HAP-1 (cell line): ENCODE data around the gene BMP7.
"Not testable (repeated sequence)": the region's sequence is repeated elsewhere in the genome, so short reads cannot be mapped to it uniquely, and the experiment has no call there.

Source experiments
- DNase-seq, 2 experiments: peaks; one replicate each; pipeline ENCODE4 v3.0.0-alpha.2; 2016 to 2020; ENCODE audit warnings: low spot score in 2 of 2
- H3K27me3 ChIP-seq: fragments of 250-450 bp; sonication (Bioruptor Pico); 2 replicates; pipeline ENCODE4 v1.5.1; 2020; ENCODE audit warnings: low read depth, mild to moderate bottlenecking, moderate library complexity
- H3K36me3 ChIP-seq: fragments of 250-450 bp; sonication (Bioruptor Pico); replicated peaks from 2 replicates; pipeline ENCODE4 v1.5.1; 2020; ENCODE audit warnings: mild to moderate bottlenecking
- H3K4me1 ChIP-seq: fragments of 250-450 bp; sonication (Bioruptor Pico); 2 replicates; pipeline ENCODE4 v1.5.1; 2020; ENCODE audit warnings: mild to moderate bottlenecking
- H3K4me3 ChIP-seq: fragments of 250-450 bp; sonication (Bioruptor Pico); 2 replicates; pipeline ENCODE4 v1.5.1; 2020; ENCODE audit warnings: mild to moderate bottlenecking, moderate library complexity
- H3K9me3 ChIP-seq: fragments of 250-450 bp; sonication (Bioruptor Pico); 2 replicates; pipeline ENCODE4 v1.5.1; 2020; ENCODE audit warnings: mild to moderate bottlenecking, moderate library complexity
- in situ Hi-C: fragments of 300-500 bp; cut with MboI; formaldehyde crosslinking; loops from 3 replicates; pipeline ENCODE4 v1.14.3; 2020; ENCODE audit warnings: low sequenced_read_pairs, inconsistent platforms, mixed read lengths

BMP7 gene

GRCh38 chr20:57165427-57166004, 100.9 kb downstream of the BMP7 start:
- DNase-seq, result no peak
- Histone ChIP-seq H3K9me3 (no peaks in the 10 kb centered on the region), H3K4me3 (no peak overlapping the region), H3K4me1 (no peaks in the 10 kb centered on the region), H3K27me3 (no peaks in the 10 kb centered on the region), H3K36me3 (no peaks in the 10 kb centered on the region)
- in situ Hi-C loops, result no loop called here

- in situ Hi-C loops, result no loop called here
- H3K9me3 ChIP-seq, result no peaks in the 10 kb centered on the region
- no peaks in the 10 kb centered on the region for H3K36me3 ChIP-seq
- H3K4me3 ChIP-seq, result no peak overlapping the region
- DNase-seq, result no peak
- H3K27me3 ChIP-seq, result no peaks in the 10 kb centered on the region
- no peaks in the 10 kb centered on the region for H3K4me1 ChIP-seq
Measured at GRCh38 chr20:57164872-57165271, 101.6 kb downstream of the BMP7 start.

DNA sequence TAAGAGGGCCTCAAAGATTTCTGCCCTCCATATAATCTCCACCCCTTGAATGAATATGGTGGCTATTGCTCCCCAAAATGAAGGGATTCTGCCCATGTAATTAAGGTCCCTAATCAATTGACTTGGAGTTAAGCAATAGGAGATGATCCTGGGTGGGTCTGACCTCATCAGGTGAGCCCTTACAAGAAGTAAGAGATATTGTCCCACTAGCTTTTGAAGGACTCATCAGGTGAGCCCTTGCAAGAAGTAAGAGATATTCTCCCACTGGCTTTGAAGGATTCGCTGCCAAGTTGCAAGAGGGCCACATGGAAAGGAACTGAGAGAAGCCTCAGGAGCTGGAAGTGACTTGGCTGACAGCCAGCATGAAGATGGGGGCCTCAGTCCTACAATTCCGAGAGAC, 103.4 kb downstream of the BMP7 start:
- in situ Hi-C loops, result no loop called here

GRCh38 chr20:57162362-57162652, 104.1 kb downstream of the BMP7 start:
- no peak for DNase-seq
- Histone ChIP-seq H3K27me3 (no peaks in the 10 kb centered on the region), H3K9me3 (no peaks in the 10 kb centered on the region), H3K36me3 (no peaks in the 10 kb centered on the region), H3K4me3 (no peak overlapping the region), H3K4me1 (no peaks in the 10 kb centered on the region)
- in situ Hi-C loops, result no loop called here

More for the DNA sequence above, 103.4 kb downstream of the BMP7 start:
- no peaks in the 10 kb centered on the region for H3K27me3 ChIP-seq
- DNase-seq, result no peak
- H3K4me3 ChIP-seq, result no peak overlapping the region
- H3K36me3 ChIP-seq, result no peaks in the 10 kb centered on the region
- H3K4me1 ChIP-seq, result no peaks in the 10 kb centered on the region
- H3K9me3 ChIP-seq, result no peaks in the 10 kb centered on the region

DNA sequence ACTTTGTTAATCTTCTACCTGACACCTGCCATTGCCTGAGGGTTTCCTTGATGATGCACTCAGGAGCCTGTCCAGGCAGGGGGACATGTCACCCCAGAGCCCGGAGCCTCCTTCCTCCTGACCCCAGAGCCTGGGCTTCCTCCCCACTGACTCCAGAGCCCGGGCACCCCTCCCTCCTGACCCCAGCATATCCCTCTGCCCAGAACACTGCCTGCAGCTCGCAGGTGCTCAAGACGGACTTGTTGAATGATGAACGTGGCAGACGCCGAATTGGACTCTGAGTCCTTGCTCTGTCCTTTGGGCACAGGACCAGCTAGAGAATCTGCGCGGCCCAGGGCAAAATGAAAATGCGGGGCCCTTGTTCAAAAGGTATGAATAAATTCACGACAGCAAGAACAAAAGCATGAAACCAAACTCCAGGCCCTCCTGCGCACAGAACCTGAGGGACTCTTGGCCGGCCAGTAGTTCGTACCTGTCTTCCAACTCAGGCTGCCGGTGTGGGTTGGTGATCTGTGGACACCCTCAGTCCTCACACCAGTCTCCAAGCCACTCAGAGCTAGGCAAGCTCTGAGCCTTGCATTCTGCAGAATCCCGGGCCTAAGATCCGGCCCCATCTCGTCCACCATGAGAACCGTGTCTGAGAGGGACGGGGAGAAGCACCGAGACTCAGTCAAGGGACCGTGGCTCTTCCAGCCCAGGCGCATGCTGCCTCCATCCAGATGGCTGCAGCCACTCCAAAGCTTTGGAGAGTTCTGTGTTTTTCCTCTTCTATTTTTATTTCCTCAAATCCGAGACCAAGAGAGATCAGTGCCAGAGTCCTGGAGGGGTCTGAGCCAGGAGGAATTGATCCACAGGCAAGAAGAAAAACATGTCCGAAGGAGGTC, 104.7 kb downstream of the BMP7 start:
- no peak for DNase-seq
- Histone ChIP-seq H3K4me3 (no peak overlapping the region), H3K27me3 (no peaks in the 10 kb centered on the region), H3K9me3 (no peaks in the 10 kb centered on the region), H3K4me1 (no peaks in the 10 kb centered on the region), H3K36me3 (no peaks in the 10 kb centered on the region)
- in situ Hi-C loops, result no loop called here

GRCh38 chr20:57160985-57161384, 105.5 kb downstream of the BMP7 start:
- in situ Hi-C loops, result no loop called here
- no peaks in the 10 kb centered on the region for H3K27me3 ChIP-seq

GRCh38 chr20:57159945-57160610, 106.4 kb downstream of the BMP7 start:
- Histone ChIP-seq H3K27me3 (no peaks in the 10 kb centered on the region), H3K4me3 (no peak overlapping the region), H3K36me3 (no peaks in the 10 kb centered on the region), H3K9me3 (no peaks in the 10 kb centered on the region), H3K4me1 (no peaks in the 10 kb centered on the region)
- in situ Hi-C loops, result no loop called here
- DNase-seq, result no peak

More at GRCh38 chr20:57160985-57161384, 105.5 kb downstream of the BMP7 start:
- Histone ChIP-seq H3K4me3 (no peak overlapping the region), H3K9me3 (no peaks in the 10 kb centered on the region), H3K36me3 (no peaks in the 10 kb centered on the region), H3K4me1 (no peaks in the 10 kb centered on the region)
- DNase-seq, result no peak

DNA sequence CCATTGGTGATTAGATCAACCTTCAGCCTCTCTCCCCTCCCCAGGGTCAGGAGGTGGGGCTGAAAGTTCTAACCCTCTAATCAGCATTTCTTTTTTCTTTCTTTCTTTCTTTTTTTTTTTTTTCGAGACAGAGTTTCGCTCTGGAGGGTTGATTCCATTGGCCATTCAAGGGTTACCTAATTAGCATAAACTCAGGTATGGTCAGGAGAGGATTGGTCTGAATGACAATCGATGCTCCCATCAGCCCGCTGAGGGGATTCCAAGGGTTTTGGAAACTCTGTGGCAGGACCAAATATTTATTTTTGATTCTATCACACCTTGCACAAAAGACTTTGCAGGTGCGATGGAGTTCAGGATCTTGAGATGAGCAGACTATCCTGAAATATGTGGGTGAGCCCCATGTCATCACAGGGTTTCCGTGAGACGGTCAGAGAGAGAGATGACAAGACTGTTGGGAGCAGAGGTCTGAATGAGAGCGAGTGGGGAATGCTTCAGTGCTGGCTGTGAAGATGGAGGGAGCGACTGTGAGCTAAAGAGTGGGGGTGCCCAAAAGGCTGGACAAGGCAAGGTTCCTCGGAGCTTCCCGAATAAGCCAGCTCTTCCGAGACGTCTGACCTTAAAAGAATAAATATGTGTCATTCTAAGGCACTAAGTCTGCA, 107.1 kb downstream of the BMP7 start:
- in situ Hi-C loops, result no loop called here
- DNase-seq, result no peak

GRCh38 chr20:57158474-57158873, 108.0 kb downstream of the BMP7 start:
- no peaks in the 10 kb centered on the region for H3K36me3 ChIP-seq
- H3K27me3 ChIP-seq, result no peaks in the 10 kb centered on the region
- DNase-seq, result no peak
- H3K4me1 ChIP-seq, result no peaks in the 10 kb centered on the region
- H3K4me3 ChIP-seq, result no peak overlapping the region
- in situ Hi-C loops, result no loop called here
- no peaks in the 10 kb centered on the region for H3K9me3 ChIP-seq

More for the DNA sequence above, 107.1 kb downstream of the BMP7 start:
- Histone ChIP-seq H3K36me3 (no peaks in the 10 kb centered on the region), H3K27me3 (no peaks in the 10 kb centered on the region), H3K9me3 (no peaks in the 10 kb centered on the region), H3K4me3 (no peak overlapping the region), H3K4me1 (no peaks in the 10 kb centered on the region)

GRCh38 chr20:57157787-57158186, 108.7 kb downstream of the BMP7 start:
- H3K36me3 ChIP-seq, H3K4me3 ChIP-seq, H3K4me1 ChIP-seq, H3K27me3 ChIP-seq, DNase-seq, H3K9me3 ChIP-seq, in situ Hi-C loops: not testable (repeated sequence)

- in situ Hi-C loops, result no loop called here
- Histone ChIP-seq H3K27me3 (no peaks in the 10 kb centered on the region), H3K9me3 (no peaks in the 10 kb centered on the region), H3K36me3 (no peaks in the 10 kb centered on the region), H3K4me1 (no peaks in the 10 kb centered on the region), H3K4me3 (no peak overlapping the region)
- DNase-seq, result no peak
Measured at GRCh38 chr20:57157106-57157691, 109.2 kb downstream of the BMP7 start.

DNA sequence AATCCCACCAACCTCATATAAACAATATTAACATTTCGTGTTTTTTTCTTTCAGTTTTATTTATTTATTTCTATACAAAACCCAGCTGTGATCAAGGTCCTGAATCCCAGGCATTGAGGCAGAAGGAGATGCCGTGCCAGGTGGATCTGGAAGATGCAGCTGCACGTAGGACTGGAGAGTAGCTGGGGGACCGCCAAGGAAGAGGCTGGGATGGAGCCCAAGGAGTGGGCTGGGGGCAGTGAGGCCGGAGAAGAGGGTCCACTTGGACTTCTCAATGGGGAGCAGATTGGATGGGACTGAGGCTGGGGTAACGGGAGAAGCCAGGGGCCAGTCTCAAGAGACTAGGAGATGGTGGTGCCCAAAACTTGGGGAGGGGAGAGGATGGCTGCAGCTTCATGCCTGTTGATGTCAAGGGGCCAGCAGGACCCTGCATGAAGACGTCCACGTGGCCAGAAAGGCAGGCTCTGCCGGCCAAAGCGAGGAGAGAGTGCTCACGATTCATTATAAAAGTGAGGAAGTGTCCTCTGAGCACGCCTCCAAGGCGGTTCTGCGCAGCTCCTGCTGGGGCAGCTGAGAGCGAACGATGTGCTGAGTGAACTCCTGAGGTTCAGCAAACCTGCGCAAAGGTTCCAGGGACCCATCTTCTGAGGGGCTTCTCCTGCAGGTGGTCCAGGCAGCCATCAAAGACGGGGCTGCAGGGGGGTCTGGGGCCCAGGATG, 110.3 kb downstream of the BMP7 start:
- in situ Hi-C loops, result no loop called here
- H3K4me1 ChIP-seq, result no peaks in the 10 kb centered on the region

DNA sequence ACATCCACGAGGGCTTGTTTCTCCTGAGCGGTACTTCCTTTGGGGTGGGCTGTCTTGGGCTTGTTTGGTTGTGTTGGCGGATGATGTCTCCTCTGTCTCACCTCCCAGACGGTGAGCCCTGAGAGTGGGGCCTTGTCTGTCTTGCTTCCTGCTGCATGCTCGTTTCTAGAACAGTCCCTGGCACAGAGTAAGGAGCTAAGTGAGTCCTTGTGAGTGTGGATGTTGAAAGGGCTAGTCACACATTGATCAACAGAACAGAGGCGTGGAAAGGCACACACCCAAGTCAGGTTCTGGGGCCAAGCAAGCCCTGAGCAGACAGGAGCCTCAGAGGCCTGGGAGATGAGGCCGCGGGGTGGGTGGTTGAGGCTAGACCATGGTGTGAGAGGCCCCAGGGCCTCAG, 111.0 kb downstream of the BMP7 start:
- in situ Hi-C loops, result no loop called here
- H3K4me3 ChIP-seq, result no peak overlapping the region
- no peaks in the 10 kb centered on the region for H3K36me3 ChIP-seq
- no peaks in the 10 kb centered on the region for H3K9me3 ChIP-seq
- H3K4me1 ChIP-seq, result no peaks in the 10 kb centered on the region
- no peak for DNase-seq
- no peaks in the 10 kb centered on the region for H3K27me3 ChIP-seq

More for the DNA sequence above, 110.3 kb downstream of the BMP7 start:
- Histone ChIP-seq H3K9me3 (no peaks in the 10 kb centered on the region), H3K36me3 (no peaks in the 10 kb centered on the region), H3K27me3 (no peaks in the 10 kb centered on the region), H3K4me3 (no peak overlapping the region)
- no peak for DNase-seq
